Liver (tissue), 9 donors: ENCODE data around the gene LMBRD1. TPM values are rescaled to one million over a fixed set of nuclear protein-coding genes. Genes with fewer than 3 reads are reported as not detected.

ENCODE experiments used
- DNase-seq: peaks from one replicate; pipeline ENCODE4 v3.0.0-alpha.2; 2017; ENCODE audit warnings: low spot score
- H3K27ac ChIP-seq, 2 donors: one replicate each; pipeline ENCODE4 v1.7.0; 2013; ENCODE audit warnings: inconsistent platforms in 2 of 2, low read length in 2 of 2, control low read depth in 1 of 2, low read depth in 1 of 2, mild to moderate bottlenecking in 1 of 2
- H3K27me3 ChIP-seq, 4 donors: one replicate each; pipeline versions ENCODE4 v1.6.1 to v1.7.0; 2013; ENCODE audit warnings: low read length in 3 of 4, inconsistent platforms in 1 of 4, mild to moderate bottlenecking in 1 of 4, moderate library complexity in 1 of 4; ENCODE audit not compliant: control insufficient read depth in 4 of 4, insufficient read depth in 4 of 4
- H3K36me3 ChIP-seq, 4 donors: one replicate each; pipeline versions ENCODE4 v1.6.1 to v1.7.0; 2013; ENCODE audit warnings: low read length in 3 of 4, mild to moderate bottlenecking in 3 of 4, low read depth in 1 of 4, moderate library complexity in 1 of 4; ENCODE audit not compliant: control insufficient read depth in 4 of 4, insufficient read depth in 3 of 4
- H3K4me1 ChIP-seq, 4 donors: one replicate each; pipeline versions ENCODE4 v1.6.1 to v1.7.0; 2013; ENCODE audit warnings: low read length in 3 of 4, mild to moderate bottlenecking in 3 of 4, moderate library complexity in 1 of 4; ENCODE audit not compliant: control insufficient read depth in 4 of 4, insufficient read depth in 4 of 4
- H3K4me3 ChIP-seq, 3 donors: one replicate each; pipeline versions ENCODE4 v1.6.1 to v1.7.0; 2013; ENCODE audit warnings: low read length in 3 of 3, control low read depth in 1 of 3, low read depth in 1 of 3, mild to moderate bottlenecking in 1 of 3
- H3K9ac ChIP-seq, 2 donors: one replicate each; pipeline ENCODE4 v1.7.0; 2013; ENCODE audit warnings: low read length in 2 of 2, mild to moderate bottlenecking in 2 of 2, moderate library complexity in 2 of 2, control low read depth in 1 of 2, low read depth in 1 of 2
- H3K9me3 ChIP-seq, 4 donors: one replicate each; pipeline versions ENCODE4 v1.6.1 to v1.7.0; 2013; ENCODE audit warnings: low read length in 3 of 4; ENCODE audit not compliant: control insufficient read depth in 4 of 4
- EGR1 ChIP-seq, 2 donors: IDR thresholded peaks; 2 replicates each; pipeline ENCODE4 v1.6.1; 2016 to 2018; ENCODE audit warnings: antibody characterized with exemption in 2 of 2, low read depth in 2 of 2
- FOXA1 ChIP-seq: IDR thresholded peaks from 2 replicates; pipeline ENCODE4 v1.6.1; 2016; ENCODE audit warnings: antibody characterized with exemption
- GABPA ChIP-seq, 2 donors: IDR thresholded peaks in 1 of 2; conservative IDR thresholded peaks in 1 of 2; 2 replicates each; pipeline ENCODE4 v1.6.1; 2016; ENCODE audit warnings: antibody characterized with exemption in 2 of 2, mild to moderate bottlenecking in 1 of 2, moderate library complexity in 1 of 2
- HNF4A ChIP-seq, 2 donors: conservative IDR thresholded peaks; 2 replicates each; pipeline ENCODE4 v1.6.1; 2016; ENCODE audit warnings: antibody characterized with exemption in 2 of 2, mild to moderate bottlenecking in 2 of 2
- HNF4G ChIP-seq: IDR thresholded peaks from 2 replicates; pipeline ENCODE4 v1.6.1; 2016; ENCODE audit warnings: antibody characterized with exemption
- JUND ChIP-seq, 2 donors: IDR thresholded peaks; 2 replicates each; pipeline ENCODE4 v1.6.1; 2016; ENCODE audit warnings: antibody characterized with exemption in 2 of 2
- NR2F2 ChIP-seq: IDR thresholded peaks from 2 replicates; pipeline ENCODE4 v1.6.1; 2016; ENCODE audit warnings: antibody characterized with exemption
- RAD21 ChIP-seq, 2 donors: IDR thresholded peaks; 2 replicates each; pipeline ENCODE4 v1.6.1; 2016; ENCODE audit warnings: antibody characterized with exemption in 2 of 2, mild to moderate bottlenecking in 2 of 2
- RXRA ChIP-seq, 2 donors: IDR thresholded peaks; 2 replicates each; pipeline ENCODE4 v1.6.1; 2017 to 2018; ENCODE audit warnings: antibody characterized with exemption in 2 of 2, mild to moderate bottlenecking in 1 of 2
- SP1 ChIP-seq: IDR thresholded peaks from 2 replicates; pipeline ENCODE4 v1.6.1; 2018; ENCODE audit warnings: antibody characterized with exemption, mild to moderate bottlenecking
- YY1 ChIP-seq: IDR thresholded peaks from 2 replicates; pipeline ENCODE4 v1.6.1; 2016; ENCODE audit warnings: antibody characterized with exemption, mild to moderate bottlenecking
- WGBS: extraction: QIAGEN DNeasy Blood & Tissue Kit; methylation state at CpG from one replicate; pipeline ENCODE4 v1.1.7; 2013; 5-methylcytosine and 5-hydroxymethylcytosine counted together
- polyA plus RNA-seq, 2 donors: library from polyadenylated mRNA; stranded (reverse) in 1 of 2; unstranded in 1 of 2; fragments of 200-250 nt in 1 of 2; fragments of >200 nt in 1 of 2; fragmentation: Nextera tagmentation in 1 of 2; extraction: Ambion mirVana in 1 of 2; gene quantifications; one replicate each; pipeline versions ENCODE4 v1.2.1 to v1.2.3, GENCODE V29; 2013 to 2015
- total RNA-seq, 2 donors: library from RNA; depleted of rRNA; stranded (reverse); fragments of >200 nt; gene quantifications; one replicate each; pipeline ENCODE4 v1.2.3, GENCODE V29; 2014
- TF ChIP-seq, protein P1 (sequence below): IDR thresholded peaks from 2 replicates; pipeline ENCODE4 v1.6.1; 2016; ENCODE audit warnings: antibody characterized with exemption
- TF ChIP-seq, protein P2 (sequence below): IDR thresholded peaks from 2 replicates; pipeline ENCODE4 v1.6.1; 2016; ENCODE audit warnings: antibody characterized with exemption
- TF ChIP-seq, protein P3 (sequence below): IDR thresholded peaks from 2 replicates; pipeline ENCODE4 v1.6.1; 2016; ENCODE audit warnings: antibody characterized with exemption, mild to moderate bottlenecking
- TF ChIP-seq, protein P4 (sequence below): IDR thresholded peaks from 2 replicates; pipeline ENCODE4 v1.6.1; 2016; ENCODE audit warnings: antibody characterized with exemption
- TF ChIP-seq, protein P5 (sequence below): fragments of 150-350 bp; IDR thresholded peaks from 2 replicates; pipeline ENCODE4 v1.5.1; 2017; ENCODE audit warnings: improper control_type of control experiment, low read depth, low read length; ENCODE audit not compliant: missing input control
- donor health status: healthy.
- donor health status: healthy.
- donor health status: healthy.
- donor health status: healthy.
- donor health status: healthy.

LMBRD1 gene
- total and polyA plus RNA-seq, 4 donors, result 33.2 to 54.5 (median 43.3) TPM

DNA sequence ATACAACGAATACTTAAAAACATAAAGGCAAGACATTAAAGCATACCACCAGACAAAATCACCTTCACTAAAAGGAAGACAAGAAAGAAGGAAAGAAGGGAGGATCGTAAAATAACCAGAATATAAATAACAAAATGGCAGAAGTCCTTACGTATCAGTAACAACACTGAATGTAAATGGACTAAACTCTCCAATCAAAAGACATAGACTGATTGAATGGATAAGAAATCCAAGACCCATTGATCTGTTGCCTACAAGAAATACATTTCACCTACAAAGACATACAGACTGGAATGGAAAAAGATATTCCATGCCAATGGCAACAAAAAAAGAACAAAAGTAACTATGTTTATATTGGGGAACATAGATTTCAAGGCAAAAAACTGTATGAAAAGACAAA, 74.1 kb downstream of the LMBRD1 start:
- Histone ChIP-seq H3K9me3 (no peaks in the 10 kb centered on the region), H3K27me3 (no peaks in the 10 kb centered on the region), H3K4me1 (no peaks in the 10 kb centered on the region), H3K4me3 (no peak overlapping the region), H3K9ac (no peak overlapping the region), H3K36me3 (peaks cover 0 to 10% (median 7%) of the 10 kb centered on the region in 4 donors), H3K27ac (no peak overlapping the region)
- TF ChIP-seq, protein P1, sequence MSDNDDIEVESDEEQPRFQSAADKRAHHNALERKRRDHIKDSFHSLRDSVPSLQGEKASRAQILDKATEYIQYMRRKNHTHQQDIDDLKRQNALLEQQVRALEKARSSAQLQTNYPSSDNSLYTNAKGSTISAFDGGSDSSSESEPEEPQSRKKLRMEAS, result no peak
- TF ChIP-seq RAD21 (IDR thresholded peaks at IDR 0.05), result no peak
- TF ChIP-seq YY1, result no peak
- TF ChIP-seq GABPA (IDR thresholded peaks at IDR 0.05 in 1 of 2, conservative IDR thresholded peaks at IDR 0.05 in 1 of 2), result no peak
- TF ChIP-seq, protein P2, sequence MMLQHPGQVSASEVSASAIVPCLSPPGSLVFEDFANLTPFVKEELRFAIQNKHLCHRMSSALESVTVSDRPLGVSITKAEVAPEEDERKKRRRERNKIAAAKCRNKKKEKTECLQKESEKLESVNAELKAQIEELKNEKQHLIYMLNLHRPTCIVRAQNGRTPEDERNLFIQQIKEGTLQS, result no peak
- TF ChIP-seq EGR1 (IDR thresholded peaks at IDR 0.05; ENCODE audit: low read depth in 2 of 2), result no peak
- no peak for TF ChIP-seq JUND (IDR thresholded peaks at IDR 0.05)
- TF ChIP-seq RXRA (IDR thresholded peaks at IDR 0.05), result no peak
- no peak for TF ChIP-seq HNF4G
- TF ChIP-seq, protein P3, sequence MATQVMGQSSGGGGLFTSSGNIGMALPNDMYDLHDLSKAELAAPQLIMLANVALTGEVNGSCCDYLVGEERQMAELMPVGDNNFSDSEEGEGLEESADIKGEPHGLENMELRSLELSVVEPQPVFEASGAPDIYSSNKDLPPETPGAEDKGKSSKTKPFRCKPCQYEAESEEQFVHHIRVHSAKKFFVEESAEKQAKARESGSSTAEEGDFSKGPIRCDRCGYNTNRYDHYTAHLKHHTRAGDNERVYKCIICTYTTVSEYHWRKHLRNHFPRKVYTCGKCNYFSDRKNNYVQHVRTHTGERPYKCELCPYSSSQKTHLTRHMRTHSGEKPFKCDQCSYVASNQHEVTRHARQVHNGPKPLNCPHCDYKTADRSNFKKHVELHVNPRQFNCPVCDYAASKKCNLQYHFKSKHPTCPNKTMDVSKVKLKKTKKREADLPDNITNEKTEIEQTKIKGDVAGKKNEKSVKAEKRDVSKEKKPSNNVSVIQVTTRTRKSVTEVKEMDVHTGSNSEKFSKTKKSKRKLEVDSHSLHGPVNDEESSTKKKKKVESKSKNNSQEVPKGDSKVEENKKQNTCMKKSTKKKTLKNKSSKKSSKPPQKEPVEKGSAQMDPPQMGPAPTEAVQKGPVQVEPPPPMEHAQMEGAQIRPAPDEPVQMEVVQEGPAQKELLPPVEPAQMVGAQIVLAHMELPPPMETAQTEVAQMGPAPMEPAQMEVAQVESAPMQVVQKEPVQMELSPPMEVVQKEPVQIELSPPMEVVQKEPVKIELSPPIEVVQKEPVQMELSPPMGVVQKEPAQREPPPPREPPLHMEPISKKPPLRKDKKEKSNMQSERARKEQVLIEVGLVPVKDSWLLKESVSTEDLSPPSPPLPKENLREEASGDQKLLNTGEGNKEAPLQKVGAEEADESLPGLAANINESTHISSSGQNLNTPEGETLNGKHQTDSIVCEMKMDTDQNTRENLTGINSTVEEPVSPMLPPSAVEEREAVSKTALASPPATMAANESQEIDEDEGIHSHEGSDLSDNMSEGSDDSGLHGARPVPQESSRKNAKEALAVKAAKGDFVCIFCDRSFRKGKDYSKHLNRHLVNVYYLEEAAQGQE, result no peak
- TF ChIP-seq, protein P4, sequence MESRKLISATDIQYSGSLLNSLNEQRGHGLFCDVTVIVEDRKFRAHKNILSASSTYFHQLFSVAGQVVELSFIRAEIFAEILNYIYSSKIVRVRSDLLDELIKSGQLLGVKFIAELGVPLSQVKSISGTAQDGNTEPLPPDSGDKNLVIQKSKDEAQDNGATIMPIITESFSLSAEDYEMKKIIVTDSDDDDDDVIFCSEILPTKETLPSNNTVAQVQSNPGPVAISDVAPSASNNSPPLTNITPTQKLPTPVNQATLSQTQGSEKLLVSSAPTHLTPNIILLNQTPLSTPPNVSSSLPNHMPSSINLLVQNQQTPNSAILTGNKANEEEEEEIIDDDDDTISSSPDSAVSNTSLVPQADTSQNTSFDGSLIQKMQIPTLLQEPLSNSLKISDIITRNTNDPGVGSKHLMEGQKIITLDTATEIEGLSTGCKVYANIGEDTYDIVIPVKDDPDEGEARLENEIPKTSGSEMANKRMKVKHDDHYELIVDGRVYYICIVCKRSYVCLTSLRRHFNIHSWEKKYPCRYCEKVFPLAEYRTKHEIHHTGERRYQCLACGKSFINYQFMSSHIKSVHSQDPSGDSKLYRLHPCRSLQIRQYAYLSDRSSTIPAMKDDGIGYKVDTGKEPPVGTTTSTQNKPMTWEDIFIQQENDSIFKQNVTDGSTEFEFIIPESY, result no peak
- TF ChIP-seq HNF4A (conservative IDR thresholded peaks at IDR 0.05), result no peak
- no peak for TF ChIP-seq SP1
- no peak for TF ChIP-seq NR2F2
- TF ChIP-seq FOXA1, result no peak
- TF ChIP-seq, protein P5, sequence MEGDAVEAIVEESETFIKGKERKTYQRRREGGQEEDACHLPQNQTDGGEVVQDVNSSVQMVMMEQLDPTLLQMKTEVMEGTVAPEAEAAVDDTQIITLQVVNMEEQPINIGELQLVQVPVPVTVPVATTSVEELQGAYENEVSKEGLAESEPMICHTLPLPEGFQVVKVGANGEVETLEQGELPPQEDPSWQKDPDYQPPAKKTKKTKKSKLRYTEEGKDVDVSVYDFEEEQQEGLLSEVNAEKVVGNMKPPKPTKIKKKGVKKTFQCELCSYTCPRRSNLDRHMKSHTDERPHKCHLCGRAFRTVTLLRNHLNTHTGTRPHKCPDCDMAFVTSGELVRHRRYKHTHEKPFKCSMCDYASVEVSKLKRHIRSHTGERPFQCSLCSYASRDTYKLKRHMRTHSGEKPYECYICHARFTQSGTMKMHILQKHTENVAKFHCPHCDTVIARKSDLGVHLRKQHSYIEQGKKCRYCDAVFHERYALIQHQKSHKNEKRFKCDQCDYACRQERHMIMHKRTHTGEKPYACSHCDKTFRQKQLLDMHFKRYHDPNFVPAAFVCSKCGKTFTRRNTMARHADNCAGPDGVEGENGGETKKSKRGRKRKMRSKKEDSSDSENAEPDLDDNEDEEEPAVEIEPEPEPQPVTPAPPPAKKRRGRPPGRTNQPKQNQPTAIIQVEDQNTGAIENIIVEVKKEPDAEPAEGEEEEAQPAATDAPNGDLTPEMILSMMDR, result no peak
- 97% methylated on average over 3 of the region's 3 CpGs for WGBS
- DNase-seq, result no peak
